HG03066 (cell line): ENCODE measurements around the gene TEX11.
"Not testable (repeated sequence)": the region's sequence is repeated elsewhere in the genome, so short reads cannot be mapped to it uniquely, and the experiment has no call there.

Experiments
- ATAC-seq: cut with Tn5 transposase; IDR thresholded peaks from one replicate; pipeline ENCODE4 v1.9.1; 2021; ENCODE audit warnings: low read depth; ENCODE audit not compliant: unreplicated experiment

TEX11 gene

GRCh38 chrX:70769659-70770227 is 138.8 kb downstream of the TEX11 start:
- no peak for ATAC-seq

DNA sequence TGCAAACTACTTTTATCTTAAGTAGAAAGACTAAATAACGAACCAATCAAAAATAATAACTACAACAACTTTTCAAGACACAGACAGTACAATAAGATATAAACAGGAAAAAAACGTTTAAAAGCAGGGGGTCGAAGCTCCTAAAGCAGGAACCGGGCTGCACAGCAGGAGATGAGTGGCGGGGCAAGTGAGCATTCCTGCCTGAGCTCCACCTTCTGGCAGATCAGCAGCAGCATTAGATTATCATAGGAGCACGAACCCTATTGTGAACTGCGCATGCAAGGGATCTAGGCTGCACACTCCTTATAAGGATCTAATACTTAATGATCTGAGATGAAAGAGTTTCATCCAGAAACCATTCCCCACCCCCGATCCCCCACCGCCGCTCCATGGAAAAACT is 146.2 kb downstream of the TEX11 start:
- ATAC-seq = no peak

DNA sequence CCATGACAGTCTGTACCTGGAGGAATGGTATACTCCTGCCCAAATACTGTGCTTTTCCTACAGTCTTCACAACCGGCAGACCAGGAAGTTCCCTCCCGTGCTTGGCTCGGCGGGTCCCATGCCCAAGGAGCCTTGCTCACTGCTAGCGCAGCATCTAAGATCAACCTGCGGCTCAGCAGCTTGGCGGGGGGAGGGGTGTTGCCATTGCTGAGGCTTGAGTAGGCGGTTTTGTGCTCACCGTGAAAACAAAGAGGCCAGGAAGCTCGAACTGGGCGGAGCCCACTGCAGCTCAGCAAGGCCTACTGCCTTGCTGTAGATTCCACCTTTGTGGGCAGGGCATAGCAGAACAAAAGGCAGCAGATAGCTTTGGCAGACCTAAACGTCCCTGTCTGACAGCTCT is 152.7 kb downstream of the TEX11 start:
- no peak for ATAC-seq

DNA sequence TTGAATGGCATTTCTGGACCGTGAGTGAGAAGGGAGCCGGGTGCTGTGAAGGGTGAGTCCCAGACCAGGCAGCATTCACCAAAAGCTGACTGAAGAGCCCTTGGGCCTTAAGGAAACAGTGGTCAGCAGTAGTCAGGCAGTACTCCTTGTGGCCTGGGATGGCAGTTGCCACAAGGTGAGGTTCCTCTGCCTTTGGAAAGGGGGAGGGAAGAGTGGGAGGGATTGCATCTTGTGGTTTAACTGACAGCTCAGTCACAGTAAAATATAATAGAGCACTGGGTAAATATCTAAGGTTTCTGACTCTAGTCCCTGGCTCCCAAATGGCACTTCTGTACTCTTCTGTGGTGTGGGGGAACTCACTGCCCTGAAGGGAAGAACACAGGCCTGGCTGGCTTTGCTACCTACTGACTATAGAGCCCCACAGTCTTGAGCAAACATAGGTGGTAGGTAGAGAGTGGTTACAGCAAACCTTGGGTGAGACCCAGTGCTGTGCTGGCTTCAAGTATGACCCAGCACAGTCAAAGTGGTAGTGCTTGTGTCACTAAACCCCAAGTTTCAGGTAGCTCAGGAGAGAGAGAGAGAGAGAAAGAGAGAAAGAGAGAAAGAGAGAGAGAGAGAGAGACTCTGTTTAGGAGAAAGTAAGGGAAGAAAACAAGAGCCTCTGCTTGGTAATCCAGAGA is 154.2 kb downstream of the TEX11 start:
- ATAC-seq = no peak

GRCh38 chrX:70733774-70734173 is 174.7 kb downstream of the TEX11 start:
- not testable (repeated sequence) for ATAC-seq

DNA sequence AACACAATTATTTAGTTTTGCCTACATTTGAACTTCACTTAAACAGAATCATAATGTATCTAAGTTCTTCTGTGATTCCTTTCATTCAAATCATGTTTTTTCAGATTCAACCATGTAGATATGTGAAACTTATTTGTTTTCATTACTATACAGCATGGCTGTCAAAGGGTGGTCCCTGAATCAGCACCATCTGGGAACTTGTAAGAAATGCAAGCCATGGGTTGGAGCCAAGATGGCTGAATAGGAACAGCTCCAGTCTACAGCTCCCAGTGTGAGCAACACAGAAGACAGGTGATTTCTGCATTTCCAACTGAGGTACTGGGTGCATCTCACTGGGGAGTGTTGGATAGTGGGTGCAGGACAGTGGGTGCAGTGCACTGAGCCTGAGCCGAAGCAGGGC is 180.6 kb downstream of the TEX11 start:
- not testable (repeated sequence) for ATAC-seq

DNA sequence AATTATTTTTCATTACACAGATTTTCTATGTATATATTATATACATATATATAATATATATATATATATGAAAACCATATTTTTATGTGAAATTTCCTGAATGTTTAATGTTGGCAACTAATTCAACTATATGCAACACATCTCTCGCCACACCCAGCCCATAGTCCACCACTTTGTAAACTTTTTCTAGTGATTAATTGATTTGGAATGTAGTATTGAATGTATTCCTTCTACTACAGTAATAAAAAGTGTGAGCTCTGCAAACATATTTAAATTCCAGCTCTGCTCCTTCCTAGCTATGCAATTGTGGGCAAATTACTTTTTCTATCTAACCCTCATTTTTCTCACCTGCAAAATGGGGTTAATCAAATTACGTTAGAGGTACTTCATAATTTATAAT is 187.8 kb downstream of the TEX11 start:
- no peak for ATAC-seq

DNA sequence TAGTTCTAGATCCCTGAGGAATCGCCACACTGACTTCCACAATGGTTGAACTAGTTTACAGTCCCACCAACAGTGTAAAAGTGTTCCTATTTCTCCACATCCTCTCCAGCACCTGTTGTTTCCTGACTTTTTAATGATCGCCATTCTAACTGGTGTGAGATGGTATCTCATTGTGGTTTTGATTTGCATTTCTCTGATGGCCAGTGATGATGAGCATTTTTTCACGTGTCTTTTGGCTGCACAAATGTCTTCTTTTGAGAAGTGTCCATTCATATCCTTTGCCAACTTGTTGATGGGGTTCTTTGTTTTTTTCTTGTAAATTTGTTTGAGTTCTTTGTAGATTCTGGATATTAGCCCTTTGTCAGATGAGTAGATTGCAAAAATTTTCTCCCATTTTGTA is 197.2 kb downstream of the TEX11 start:
- not testable (repeated sequence) for ATAC-seq

DNA sequence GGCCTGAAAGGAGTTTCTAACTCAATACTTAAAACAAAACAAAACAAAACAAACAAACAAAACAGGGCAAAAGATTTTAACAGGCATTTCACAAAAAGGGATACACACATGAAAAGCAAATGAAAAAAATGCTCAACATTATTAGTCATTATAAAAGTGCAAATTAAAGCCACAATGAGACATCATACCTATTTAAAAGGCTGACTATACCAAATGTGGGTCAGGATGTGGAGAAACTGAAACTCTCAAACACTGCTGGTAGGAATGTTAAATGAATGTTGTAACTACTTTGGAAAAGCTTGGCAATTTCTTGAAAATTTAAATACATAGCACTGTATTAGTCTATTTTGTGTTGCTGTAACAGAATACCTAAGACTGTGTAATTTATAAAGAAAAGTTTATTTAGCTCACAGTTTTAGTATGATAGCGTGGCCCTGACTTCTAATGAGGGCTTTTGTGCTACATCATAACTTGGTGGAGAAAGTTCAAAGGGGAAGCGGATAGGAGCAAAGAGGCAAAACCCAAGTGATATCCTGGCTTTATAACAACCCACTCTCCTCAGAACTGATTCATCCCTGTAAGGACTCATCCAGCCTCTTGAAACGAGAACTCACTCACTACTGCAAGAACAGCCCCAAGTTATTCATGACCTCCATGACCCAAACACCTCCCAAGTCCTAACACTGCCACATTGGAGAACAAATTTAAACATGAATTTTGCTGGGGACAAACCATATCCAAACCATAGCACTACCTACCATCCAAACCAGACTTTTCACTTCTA is 214.0 kb downstream of the TEX11 start:
- ATAC-seq = no peak

GRCh38 chrX:70679455-70679854 is 229.1 kb downstream of the TEX11 start:
- not testable (repeated sequence) for ATAC-seq

DNA sequence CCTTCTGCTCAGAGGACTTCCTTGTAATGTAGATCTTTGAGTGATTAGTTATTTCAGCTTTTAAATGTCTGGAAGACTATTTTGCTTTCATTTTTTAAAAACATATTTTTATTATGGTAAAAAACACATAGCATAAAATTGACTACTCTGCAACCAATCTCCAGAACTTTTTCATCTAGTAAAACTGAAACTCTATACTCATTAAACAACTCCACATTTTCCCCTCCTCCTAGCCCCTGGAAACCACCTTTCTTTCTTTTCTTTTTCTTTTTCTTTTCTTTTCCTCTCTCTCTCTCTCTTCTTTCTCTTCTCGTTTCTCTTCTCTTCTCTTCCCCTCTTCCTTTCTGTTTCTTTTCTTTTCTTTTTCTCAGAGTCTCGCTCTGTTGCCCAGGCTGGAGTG is 233.2 kb downstream of the TEX11 start:
- ATAC-seq = no peak

DNA sequence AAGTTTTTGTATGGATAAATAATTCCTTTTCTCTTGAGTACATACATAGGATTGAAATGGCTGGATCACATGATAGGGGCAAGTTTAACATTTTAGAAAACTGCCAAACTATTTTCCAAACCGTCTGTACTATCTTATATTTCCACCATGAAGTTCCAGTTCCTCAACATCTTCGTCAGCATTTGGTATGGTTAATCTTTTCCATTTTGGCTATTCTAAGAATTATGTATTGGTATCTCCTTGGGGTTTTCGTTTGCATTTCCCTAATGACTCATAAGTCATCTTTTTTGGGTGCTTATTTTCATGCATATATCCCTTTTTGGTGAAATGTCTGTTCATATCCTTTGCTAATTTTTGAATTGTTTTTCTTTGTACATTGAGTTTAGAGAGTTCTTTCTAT is 236.2 kb downstream of the TEX11 start:
- ATAC-seq = no peak

GRCh38 chrX:70669120-70669519 is 239.4 kb downstream of the TEX11 start:
- no peak for ATAC-seq

- no peak for ATAC-seq
These were observed 243.8 kb downstream of the TEX11 start for GRCh38 chrX:70664726-70665125.

- not testable (repeated sequence) for ATAC-seq
These were observed 247.4 kb downstream of the TEX11 start for GRCh38 chrX:70661124-70661523.

DNA sequence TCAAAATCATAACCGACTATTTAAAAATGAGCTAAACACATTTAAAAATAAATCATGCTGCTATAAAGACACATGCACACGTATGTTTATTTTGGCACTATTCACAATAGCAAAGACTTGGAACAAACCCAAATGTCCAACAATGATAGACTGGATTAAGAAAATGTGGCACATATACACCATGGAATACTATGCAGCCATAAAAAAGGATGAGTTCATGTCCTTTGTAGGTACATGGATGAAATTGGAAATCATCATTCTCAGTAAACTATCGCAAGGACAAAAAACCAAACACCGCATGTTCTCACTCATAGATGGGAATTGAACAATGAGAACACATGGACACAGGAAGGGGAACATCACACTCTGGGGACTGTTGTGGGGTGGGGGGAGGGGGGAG is 251.0 kb downstream of the TEX11 start:
- not testable (repeated sequence) for ATAC-seq

GRCh38 chrX:70656304-70656703 is 252.2 kb downstream of the TEX11 start:
- no peak for ATAC-seq

- not testable (repeated sequence) for ATAC-seq
These were observed 260.6 kb downstream of the TEX11 start for GRCh38 chrX:70647910-70648309.

- no peak for ATAC-seq
These were observed 272.3 kb downstream of the TEX11 start for GRCh38 chrX:70636218-70636617.

GRCh38 chrX:70635669-70636068 is 272.8 kb downstream of the TEX11 start:
- no peak for ATAC-seq

DNA sequence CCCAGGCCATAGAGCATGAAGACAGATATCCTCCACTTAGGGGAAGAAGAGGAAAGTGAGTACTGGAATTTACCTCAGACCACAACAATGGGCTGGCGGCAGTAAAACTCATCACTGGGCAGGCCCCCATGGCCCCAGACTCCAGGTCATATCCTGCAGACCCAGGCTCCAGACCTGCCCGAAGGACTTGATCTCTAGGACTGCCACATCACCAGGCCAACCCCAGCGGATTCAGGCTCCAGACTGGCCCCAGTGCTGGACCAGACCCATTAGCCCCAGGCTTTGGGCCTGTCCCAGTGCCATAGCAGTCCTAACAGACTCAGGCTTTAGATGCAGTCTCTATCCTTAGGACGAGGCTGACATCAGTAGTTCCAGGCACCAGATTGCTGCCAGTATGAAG is 273.3 kb downstream of the TEX11 start:
- ATAC-seq = no peak

GRCh38 chrX:70621743-70622142 is 286.8 kb downstream of the TEX11 start:
- ATAC-seq = no peak
